ENCODE measurements around the gene UCKL1.

The UCKL1 gene

GRCh38 chr20:63955827-63956663, at the start of gene UCKL1:
Gene UCKL1, minus strand, starts transcription at chr20:63956416. Its CDS starts 44 bp downstream, at chr20:63956372.
- TF ChIP-seq CTCF (conservative IDR thresholded peaks at IDR 0.05; ENCODE audit: low read depth, low read length): no peak
- H3K4me3 ChIP-seq (ENCODE audit: low read length): peak within 1 kb of the TSS; percentile 77
- DNase-seq (ENCODE audit: low read depth): peak; percentile 63

- H3K4me3 ChIP-seq (ENCODE audit: low read length): no peak overlapping the region
- DNase-seq (ENCODE audit: low read depth): no peak
- no peak for TF ChIP-seq CTCF (conservative IDR thresholded peaks at IDR 0.05; ENCODE audit: low read depth, low read length)
These were observed 49.2 kb upstream of the UCKL1 start for GRCh38 chr20:64005394-64005793.

GRCh38 chr20:64003960-64004725, 47.9 kb upstream of the UCKL1 start:
- TF ChIP-seq CTCF (conservative IDR thresholded peaks at IDR 0.05; ENCODE audit: low read depth, low read length): no peak
- DNase-seq (ENCODE audit: low read depth): no peak
- H3K4me3 ChIP-seq (ENCODE audit: low read length): no peak overlapping the region

GRCh38 chr20:64001607-64002011, 45.4 kb upstream of the UCKL1 start:
- H3K4me3 ChIP-seq (ENCODE audit: low read length): no peak overlapping the region
- no peak for TF ChIP-seq CTCF (conservative IDR thresholded peaks at IDR 0.05; ENCODE audit: low read depth, low read length)
- DNase-seq (ENCODE audit: low read depth): no peak

GRCh38 chr20:64000906-64001305, 44.7 kb upstream of the UCKL1 start:
- no peak for DNase-seq (ENCODE audit: low read depth)
- no peak overlapping the region for H3K4me3 ChIP-seq (ENCODE audit: low read length)
- no peak for TF ChIP-seq CTCF (conservative IDR thresholded peaks at IDR 0.05; ENCODE audit: low read depth, low read length)

- TF ChIP-seq CTCF (conservative IDR thresholded peaks at IDR 0.05; ENCODE audit: low read depth, low read length): no peak
- H3K4me3 ChIP-seq (ENCODE audit: low read length): no peak overlapping the region
- no peak for DNase-seq (ENCODE audit: low read depth)
These were observed 26.7 kb upstream of the UCKL1 start for GRCh38 chr20:63982937-63983336.
